Ectodermal cell (in vitro differentiated cells): ENCODE results near the gene SPOCK3.
"Not testable (repeated sequence)": the region's sequence is repeated elsewhere in the genome, so short reads cannot be mapped to it uniquely, and the experiment has no call there.

Source experiments
- H3K27ac ChIP-seq: 2 replicates; pipeline ENCODE4 v1.7.0; 2013; ENCODE audit warnings: mild to moderate bottlenecking, low read depth, low read length; ENCODE audit not compliant: insufficient read depth, poor library complexity, severe bottlenecking
- H3K27me3 ChIP-seq: 2 replicates; pipeline ENCODE4 v1.7.0; 2013; ENCODE audit warnings: mild to moderate bottlenecking, low read length; ENCODE audit not compliant: insufficient read depth, control insufficient read depth, poor library complexity, severe bottlenecking
- H3K36me3 ChIP-seq: one replicate; pipeline ENCODE4 v1.7.0; 2013; ENCODE audit warnings: low read length; ENCODE audit not compliant: control insufficient read depth, insufficient read depth
- H3K4me1 ChIP-seq: one replicate; pipeline ENCODE4 v1.7.0; 2013; ENCODE audit warnings: low read length; ENCODE audit not compliant: control insufficient read depth, insufficient read depth
- H3K4me3 ChIP-seq: 2 replicates; pipeline ENCODE4 v1.7.0; 2013; ENCODE audit warnings: low read depth, low read length, control low read depth; ENCODE audit not compliant: insufficient read depth
- H3K9me3 ChIP-seq: 2 replicates; pipeline ENCODE4 v1.7.0; 2013; ENCODE audit warnings: mild to moderate bottlenecking, low read length, moderate library complexity; ENCODE audit not compliant: control insufficient read depth
- WGBS, 2 experiments: methylation state at CpG; one replicate each; pipeline ENCODE4 v1.1.7; 2013; ENCODE audit warnings: missing lambda C conversion rate in 2 of 2; 5-methylcytosine and 5-hydroxymethylcytosine counted together

The SPOCK3 gene

GRCh38 chr4:166987026-166987425, 247.3 kb downstream of the SPOCK3 start:
- Histone ChIP-seq H3K36me3 (no peaks in the 10 kb centered on the region), H3K4me1 (no peaks in the 10 kb centered on the region), H3K4me3 (no peak overlapping the region), H3K9me3 (no peaks in the 10 kb centered on the region), H3K27ac (no peak overlapping the region), H3K27me3 (no peaks in the 10 kb centered on the region)
- 89 to 96% methylated on average over 1 of the region's 1 CpG for WGBS, 2 experiments

GRCh38 chr4:166981847-166982246, 252.4 kb downstream of the SPOCK3 start:
- Histone ChIP-seq H3K36me3 (no peaks in the 10 kb centered on the region), H3K9me3 (no peaks in the 10 kb centered on the region), H3K4me1 (no peaks in the 10 kb centered on the region), H3K27ac (no peak overlapping the region), H3K27me3 (no peaks in the 10 kb centered on the region), H3K4me3 (no peak overlapping the region)
- WGBS, 2 experiments = 88 to 96% methylated on average over 4 to 5 of the region's 5 CpGs

- WGBS, 2 experiments = 93 to 97% methylated on average over 3 of the region's 3 CpGs
- Histone ChIP-seq H3K4me3 (no peak overlapping the region), H3K27me3 (no peaks in the 10 kb centered on the region)
These were observed 253.9 kb downstream of the SPOCK3 start for GRCh38 chr4:166980419-166980818.

GRCh38 chr4:166977596-166977995, 256.7 kb downstream of the SPOCK3 start:
- no peaks in the 10 kb centered on the region for H3K4me1 ChIP-seq
- no peaks in the 10 kb centered on the region for H3K36me3 ChIP-seq
- H3K27me3 ChIP-seq = no peaks in the 10 kb centered on the region
- no peak overlapping the region for H3K27ac ChIP-seq
- no peaks in the 10 kb centered on the region for H3K9me3 ChIP-seq
- H3K4me3 ChIP-seq = no peak overlapping the region

More at GRCh38 chr4:166980419-166980818, 253.9 kb downstream of the SPOCK3 start:
- H3K9me3 ChIP-seq = no peaks in the 10 kb centered on the region
- no peaks in the 10 kb centered on the region for H3K4me1 ChIP-seq
- H3K27ac ChIP-seq = no peak overlapping the region
- no peaks in the 10 kb centered on the region for H3K36me3 ChIP-seq

GRCh38 chr4:166972071-166972470, 262.2 kb downstream of the SPOCK3 start:
- WGBS, 2 experiments = 89 to 93% methylated on average over 2 of the region's 2 CpGs
- H3K4me1 ChIP-seq = no peaks in the 10 kb centered on the region
- H3K27me3 ChIP-seq = no peaks in the 10 kb centered on the region
- H3K36me3 ChIP-seq = no peaks in the 10 kb centered on the region
- peaks cover 3% of the 10 kb centered on the region for H3K9me3 ChIP-seq
- no peak overlapping the region for H3K27ac ChIP-seq
- no peak overlapping the region for H3K4me3 ChIP-seq

- H3K27ac ChIP-seq, H3K36me3 ChIP-seq, H3K4me3 ChIP-seq, H3K27me3 ChIP-seq, H3K4me1 ChIP-seq, H3K9me3 ChIP-seq: not testable (repeated sequence)
- 71 to 81% methylated on average over 1 of the region's 1 CpG for WGBS, 2 experiments
These were observed 266.1 kb downstream of the SPOCK3 start for GRCh38 chr4:166968219-166968618.

- no peak overlapping the region for H3K27ac ChIP-seq
- 92 to 94% methylated on average over 2 of the region's 2 CpGs for WGBS, 2 experiments
- H3K4me1 ChIP-seq = no peaks in the 10 kb centered on the region
- H3K36me3 ChIP-seq = no peaks in the 10 kb centered on the region
- no peak overlapping the region for H3K4me3 ChIP-seq
- peaks cover 3% of the 10 kb centered on the region for H3K9me3 ChIP-seq
- no peaks in the 10 kb centered on the region for H3K27me3 ChIP-seq
These were observed 268.7 kb downstream of the SPOCK3 start for GRCh38 chr4:166965562-166965961.

- WGBS, 2 experiments = 94 to 96% methylated on average over 1 of the region's 1 CpG
- no peak overlapping the region for H3K4me3 ChIP-seq
- no peaks in the 10 kb centered on the region for H3K4me1 ChIP-seq
- H3K27ac ChIP-seq = no peak overlapping the region
- H3K27me3 ChIP-seq = no peaks in the 10 kb centered on the region
- no peaks in the 10 kb centered on the region for H3K9me3 ChIP-seq
- no peaks in the 10 kb centered on the region for H3K36me3 ChIP-seq
These were observed 276.8 kb downstream of the SPOCK3 start for GRCh38 chr4:166957451-166957850.

- 91% methylated on average over 2 of the region's 2 CpGs for WGBS, 2 experiments
- Histone ChIP-seq H3K27ac (no peak overlapping the region), H3K36me3 (no peaks in the 10 kb centered on the region), H3K4me3 (no peak overlapping the region), H3K27me3 (no peaks in the 10 kb centered on the region), H3K9me3 (no peaks in the 10 kb centered on the region), H3K4me1 (no peaks in the 10 kb centered on the region)
These were observed 277.8 kb downstream of the SPOCK3 start for GRCh38 chr4:166956484-166956883.

GRCh38 chr4:166941629-166942028, 292.7 kb downstream of the SPOCK3 start:
- Histone ChIP-seq H3K27ac (no peak overlapping the region), H3K9me3 (no peaks in the 10 kb centered on the region), H3K27me3 (no peaks in the 10 kb centered on the region), H3K4me1 (no peaks in the 10 kb centered on the region), H3K36me3 (no peaks in the 10 kb centered on the region), H3K4me3 (no peak overlapping the region)
- 88 to 94% methylated on average over 5 to 6 of the region's 6 CpGs for WGBS, 2 experiments

- Histone ChIP-seq H3K27me3 (no peaks in the 10 kb centered on the region), H3K9me3 (no peaks in the 10 kb centered on the region), H3K27ac (no peak overlapping the region), H3K36me3 (no peaks in the 10 kb centered on the region), H3K4me3 (no peak overlapping the region), H3K4me1 (no peaks in the 10 kb centered on the region)
- WGBS, 2 experiments = 100% methylated on average over 1 of the region's 1 CpG; no CpG with 5 or more reads in 1 of the 2 experiments
These were observed 303.8 kb downstream of the SPOCK3 start for GRCh38 chr4:166930464-166930863.
